Activated CD4-positive, alpha-beta T cell treated with anti-CD3 and anti-CD28 coated beads, Interleukin-2, amount 10 ng/mL, durations not matched to agents 7 days and 5 days (primary cell): ENCODE data around the gene MRM1. TPM values are rescaled to one million over a fixed set of nuclear protein-coding genes. Genes with fewer than 3 reads are reported as not detected.

Experiments
- CTCF ChIA-PET: fragments of 350-600 bp; sonication (Branson Sonifier 250); formaldehyde crosslinking; loops from one replicate; lab custom pipeline; 2021; ENCODE audit warnings: antibody characterized with exemption; lab: Charles Lee
- POLR2A ChIA-PET: fragments of 350-600 bp; sonication (Branson Sonifier 250); formaldehyde crosslinking; loops from one replicate; lab custom pipeline; 2021; ENCODE audit warnings: antibody characterized with exemption; lab: Charles Lee
- DNase-seq: peaks from one replicate; pipeline ENCODE4 v3.0.0-alpha.2; 2020
- H3K27ac Mint-ChIP-seq: one replicate; pipeline ENCODE4 v1.8.0; 2021; ENCODE audit warnings: mild to moderate bottlenecking, moderate library complexity, mixed read lengths
- H3K27me3 Mint-ChIP-seq: one replicate; pipeline ENCODE4 v1.8.0; 2021; ENCODE audit warnings: mixed read lengths
- H3K36me3 Mint-ChIP-seq: one replicate; pipeline ENCODE4 v1.8.0; 2021; ENCODE audit warnings: low read depth, mixed read lengths
- H3K4me1 Mint-ChIP-seq: one replicate; pipeline ENCODE4 v1.8.0; 2021; ENCODE audit warnings: mixed read lengths
- H3K4me3 Mint-ChIP-seq: one replicate; pipeline ENCODE4 v1.8.0; 2021; ENCODE audit warnings: mild to moderate bottlenecking, moderate library complexity, mixed read lengths
- H3K9me3 Mint-ChIP-seq: one replicate; pipeline ENCODE4 v1.8.0; 2021; ENCODE audit warnings: mixed read lengths
- total RNA-seq, 2 experiments: library from RNA; stranded (reverse); gene quantifications; one replicate each; pipeline ENCODE4 v1.2.3, GENCODE V29; 2021

MRM1 gene
- total RNA-seq, 2 experiments from 2014 or later, result 6.8 to 8.6 TPM

DNA sequence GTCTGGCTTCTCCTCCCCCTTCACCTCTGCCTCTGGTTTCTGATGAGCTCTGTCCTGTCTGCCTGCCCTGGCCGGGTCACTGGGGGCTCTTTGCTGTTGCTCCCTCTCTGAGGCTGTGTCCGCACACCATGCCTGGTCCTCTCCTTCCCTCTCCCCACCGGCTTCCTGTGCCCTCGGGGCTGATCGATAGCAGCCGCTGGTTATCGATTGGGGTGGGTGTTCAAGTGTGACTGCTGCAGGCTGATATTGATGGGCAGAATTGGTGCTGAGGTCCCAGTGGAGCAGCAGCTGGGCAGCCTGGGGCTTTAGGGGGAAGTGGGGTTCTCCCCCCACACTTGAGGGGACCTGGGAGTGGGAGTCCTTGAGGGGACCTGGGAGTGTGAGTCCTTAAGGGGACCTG lies 16.4 kb downstream of the MRM1 start:
- H3K4me3 Mint-ChIP-seq, result no peak overlapping the region
- H3K4me1 Mint-ChIP-seq, result no peaks in the 10 kb centered on the region
- H3K36me3 Mint-ChIP-seq, result no peaks in the 10 kb centered on the region
- H3K27ac Mint-ChIP-seq, result no peak overlapping the region
- ChIA-PET CTCF (interaction anchor here (0.6 to 0.7 kb wide), 2 partner anchors 34 to 108 kb away, joined by 3 to 4 read pairs; no protein-coding TSS in a partner anchor), POLR2A (no interaction called here)
- H3K9me3 Mint-ChIP-seq, result no peaks in the 10 kb centered on the region
- DNase-seq, result no peak
- no peaks in the 10 kb centered on the region for H3K27me3 Mint-ChIP-seq

DNA sequence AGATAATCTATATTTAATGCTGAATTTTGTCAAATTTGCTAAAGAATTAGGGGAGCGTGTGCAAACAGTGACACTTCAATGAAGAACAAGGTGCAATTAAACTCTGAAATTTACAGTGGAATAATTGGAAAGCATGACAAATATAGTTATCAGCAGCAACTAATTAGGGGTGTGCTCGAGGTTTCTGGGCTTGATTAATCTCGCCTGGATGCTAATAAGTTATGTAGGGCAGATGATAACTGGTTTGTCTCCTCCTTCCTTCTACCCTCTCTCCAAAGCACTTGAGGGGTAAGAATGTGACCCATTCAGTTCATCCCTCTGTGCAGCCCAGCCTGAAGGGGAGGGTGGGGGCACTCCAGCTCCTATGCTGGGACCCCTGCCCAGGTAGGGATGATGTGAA lies 21.9 kb downstream of the MRM1 start:
- DNase-seq, result no peak
- ChIA-PET CTCF (no interaction called here), POLR2A (no interaction called here)
- no peaks in the 10 kb centered on the region for H3K9me3 Mint-ChIP-seq
- H3K4me1 Mint-ChIP-seq, result no peaks in the 10 kb centered on the region
- no peaks in the 10 kb centered on the region for H3K36me3 Mint-ChIP-seq
- H3K27me3 Mint-ChIP-seq, result no peaks in the 10 kb centered on the region
- H3K4me3 Mint-ChIP-seq, result no peak overlapping the region
- no peak overlapping the region for H3K27ac Mint-ChIP-seq

DNA sequence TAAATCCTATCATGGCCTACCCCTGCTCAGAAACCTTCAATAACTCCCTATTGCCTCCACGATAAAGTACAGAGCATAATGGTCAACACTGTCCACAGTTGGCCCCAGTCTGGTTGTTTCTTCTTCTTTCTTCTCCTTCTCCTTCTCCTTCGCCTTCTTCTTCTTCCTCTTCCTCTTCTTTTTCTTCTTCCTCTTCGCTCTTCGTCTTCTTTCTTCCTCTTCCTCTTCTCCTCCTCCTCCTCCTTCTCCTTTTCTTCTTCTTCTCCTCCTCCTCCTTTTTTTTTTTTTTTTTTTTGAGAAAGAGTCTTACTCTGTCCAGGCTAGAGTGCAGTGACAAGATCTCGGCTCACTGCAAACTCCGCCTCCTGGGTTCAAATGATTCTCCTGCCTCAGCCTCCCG lies 23.8 kb downstream of the MRM1 start:
- no peak overlapping the region for H3K4me3 Mint-ChIP-seq
- no peaks in the 10 kb centered on the region for H3K9me3 Mint-ChIP-seq
- H3K36me3 Mint-ChIP-seq, result no peaks in the 10 kb centered on the region
- POLR2A ChIA-PET, result no interaction called here
- CTCF ChIA-PET, result interaction anchor here (0.6 to 1.4 kb wide), 3 partner anchors 22 to 615 kb away, joined by 3 to 6 read pairs (median 4); no protein-coding TSS in a partner anchor
- H3K27me3 Mint-ChIP-seq, result no peaks in the 10 kb centered on the region
- no peaks in the 10 kb centered on the region for H3K4me1 Mint-ChIP-seq
- no peak overlapping the region for H3K27ac Mint-ChIP-seq
- DNase-seq, result no peak

DNA sequence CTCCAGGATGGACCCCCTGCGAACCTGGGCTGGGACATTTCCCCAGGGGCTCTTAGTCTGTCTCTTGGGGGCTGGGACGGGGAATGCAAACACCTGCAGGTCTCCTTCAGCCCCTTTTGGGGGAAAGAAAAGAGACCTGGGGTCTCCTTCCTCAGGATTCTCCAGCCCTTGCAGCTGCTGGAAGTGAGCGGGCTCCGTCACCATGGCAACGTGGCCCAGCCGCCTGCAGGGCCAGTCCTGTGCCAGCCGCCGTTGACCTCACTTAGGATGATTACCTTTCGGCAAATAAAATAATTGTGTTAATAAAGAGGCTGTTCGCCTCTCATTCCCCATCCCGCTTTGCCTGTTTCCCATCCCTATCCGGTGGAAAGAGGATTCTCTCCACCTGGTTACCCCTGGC lies 25.7 kb downstream of the MRM1 start:
- Mint-ChIP-seq H3K27ac (no peak overlapping the region), H3K9me3 (no peaks in the 10 kb centered on the region), H3K4me1 (no peaks in the 10 kb centered on the region), H3K4me3 (no peak overlapping the region), H3K27me3 (no peaks in the 10 kb centered on the region), H3K36me3 (no peaks in the 10 kb centered on the region)
- no peak for DNase-seq
- CTCF ChIA-PET, result interaction anchor here (1.0 kb wide), 1 partner anchor 292 kb away, joined by 3 read pairs; no protein-coding TSS in a partner anchor
- POLR2A ChIA-PET, result no interaction called here

DNA sequence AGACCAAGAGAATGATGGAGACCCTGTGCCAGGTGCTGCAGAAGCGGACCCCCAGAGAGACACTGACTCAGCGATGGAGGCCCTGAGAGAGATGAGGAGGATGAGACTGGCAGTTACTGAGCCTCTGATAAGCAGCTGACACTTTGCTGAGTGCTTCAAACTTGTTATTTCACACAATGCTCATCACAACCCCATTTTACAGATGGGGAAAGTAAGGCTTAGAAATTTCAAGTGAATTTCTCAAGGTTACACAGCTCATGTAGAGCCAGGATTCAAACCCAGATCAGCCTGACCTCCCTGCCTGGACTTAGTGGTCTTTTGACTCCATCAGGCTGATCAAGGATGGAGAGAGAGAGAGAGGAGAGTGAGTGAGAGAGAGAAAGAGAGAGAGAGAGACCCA lies 27.2 kb downstream of the MRM1 start:
- DNase-seq, result no peak
- Mint-ChIP-seq H3K27me3 (peaks cover 3% of the 10 kb centered on the region), H3K27ac (no peak overlapping the region), H3K4me3 (no peak overlapping the region), H3K9me3 (no peaks in the 10 kb centered on the region), H3K36me3 (no peaks in the 10 kb centered on the region), H3K4me1 (no peaks in the 10 kb centered on the region)
- ChIA-PET POLR2A (no interaction called here), CTCF (interaction anchor here (0.6 to 2.7 kb wide), 3 partner anchors 419 to 854 kb away, joined by 3 to 11 read pairs (median 4); no protein-coding TSS in a partner anchor)

DNA sequence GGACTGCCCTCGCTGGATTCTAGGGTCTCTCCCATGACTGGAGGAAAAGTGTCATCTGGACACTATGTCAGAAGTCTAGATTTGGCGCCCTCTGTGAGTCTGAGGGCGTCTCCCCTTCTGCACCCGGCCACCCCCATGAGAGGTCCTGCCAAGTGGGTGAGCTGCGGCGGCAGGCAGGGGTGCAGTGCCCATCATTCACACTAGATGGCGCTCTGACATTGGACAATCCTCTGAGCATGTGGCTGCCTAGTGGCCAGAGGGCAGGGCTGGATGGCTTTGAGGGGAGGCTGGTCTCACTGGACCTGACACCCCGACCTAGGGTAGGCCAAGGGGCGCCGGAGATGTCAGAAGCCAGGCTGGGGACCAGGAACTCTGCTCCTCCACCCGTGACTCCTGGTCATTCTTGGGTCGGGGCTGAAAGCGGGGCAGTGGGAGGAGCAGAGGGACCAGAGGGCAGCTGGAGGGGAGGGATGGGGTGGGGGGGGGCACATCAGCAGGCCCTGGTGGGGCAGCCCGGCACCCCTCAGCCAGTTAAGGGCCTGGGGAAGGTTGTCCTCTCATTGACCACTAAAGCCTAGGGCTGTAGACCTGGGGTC lies 28.0 kb downstream of the MRM1 start:
- no peaks in the 10 kb centered on the region for H3K9me3 Mint-ChIP-seq
- peak; percentile 78 for DNase-seq
- CTCF ChIA-PET, result interaction anchor here (1.1 to 2.7 kb wide), 3 partner anchors 22 to 418 kb away, joined by 4 to 11 read pairs (median 4); no protein-coding TSS in a partner anchor
- H3K36me3 Mint-ChIP-seq, result no peaks in the 10 kb centered on the region
- no peak overlapping the region for H3K27ac Mint-ChIP-seq
- H3K27me3 Mint-ChIP-seq, result peaks cover 3% of the 10 kb centered on the region
- POLR2A ChIA-PET, result no interaction called here
- no peak overlapping the region for H3K4me3 Mint-ChIP-seq
- no peaks in the 10 kb centered on the region for H3K4me1 Mint-ChIP-seq

DNA sequence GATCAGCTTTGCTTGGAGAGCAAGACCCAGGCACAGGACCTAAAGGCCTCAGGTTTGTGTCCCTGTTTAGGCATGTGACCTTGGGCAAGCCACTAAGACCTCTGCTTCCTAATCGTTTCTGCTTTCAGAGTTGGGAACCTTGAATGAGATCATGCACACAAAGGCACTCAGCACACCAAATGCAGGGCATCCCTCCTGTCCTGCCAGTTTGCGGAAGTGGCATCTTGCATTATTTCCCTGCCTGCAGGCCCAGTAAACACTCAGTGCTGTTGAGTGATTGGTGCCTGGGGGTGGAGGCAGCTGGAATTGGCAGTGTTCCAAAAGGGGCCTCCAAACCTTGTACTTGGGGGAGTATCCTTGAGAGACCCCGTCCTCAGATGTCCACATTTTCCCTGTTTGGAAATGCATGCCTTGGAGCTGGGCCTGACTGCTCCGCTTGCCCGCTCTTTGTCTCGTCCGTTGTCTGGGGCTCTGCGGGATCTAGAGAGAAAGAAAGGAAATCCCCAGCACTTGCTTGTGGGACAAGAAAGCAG lies 28.7 kb downstream of the MRM1 start:
- Mint-ChIP-seq H3K36me3 (no peaks in the 10 kb centered on the region), H3K4me1 (no peaks in the 10 kb centered on the region), H3K27ac (no peak overlapping the region), H3K9me3 (no peaks in the 10 kb centered on the region), H3K27me3 (peaks cover 4% of the 10 kb centered on the region), H3K4me3 (no peak overlapping the region)
- ChIA-PET POLR2A (no interaction called here), CTCF (interaction anchor here (1.1 to 2.7 kb wide), 4 partner anchors 23 to 418 kb away, joined by 4 to 11 read pairs (median 4); no protein-coding TSS in a partner anchor)
- no peak for DNase-seq

DNA sequence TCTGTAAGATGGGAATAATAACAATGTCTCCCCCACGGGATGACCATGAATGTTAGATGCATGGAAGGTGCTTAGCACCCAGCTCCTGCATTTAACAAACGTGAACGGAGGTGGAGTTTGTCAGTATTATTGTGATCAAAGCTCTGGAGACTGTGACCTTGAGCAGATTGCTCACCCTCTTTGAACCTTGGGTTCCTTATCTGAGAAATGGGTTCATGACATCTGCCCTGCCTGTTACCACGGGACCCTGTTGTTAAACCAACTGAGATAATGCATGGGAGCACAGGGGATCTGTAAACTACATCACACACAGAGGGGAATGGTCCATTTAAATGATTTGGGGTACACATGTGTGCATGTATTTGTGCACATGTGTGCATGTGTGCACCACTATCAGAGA lies 29.6 kb downstream of the MRM1 start:
- Mint-ChIP-seq H3K9me3 (no peaks in the 10 kb centered on the region), H3K36me3 (no peaks in the 10 kb centered on the region), H3K4me1 (no peaks in the 10 kb centered on the region), H3K27me3 (peaks cover 6% of the 10 kb centered on the region), H3K27ac (no peak overlapping the region), H3K4me3 (no peak overlapping the region)
- ChIA-PET CTCF (interaction anchor here (1.4 to 2.7 kb wide), 3 partner anchors 24 to 417 kb away, joined by 4 to 11 read pairs (median 4); no protein-coding TSS in a partner anchor), POLR2A (no interaction called here)
- no peak for DNase-seq

DNA sequence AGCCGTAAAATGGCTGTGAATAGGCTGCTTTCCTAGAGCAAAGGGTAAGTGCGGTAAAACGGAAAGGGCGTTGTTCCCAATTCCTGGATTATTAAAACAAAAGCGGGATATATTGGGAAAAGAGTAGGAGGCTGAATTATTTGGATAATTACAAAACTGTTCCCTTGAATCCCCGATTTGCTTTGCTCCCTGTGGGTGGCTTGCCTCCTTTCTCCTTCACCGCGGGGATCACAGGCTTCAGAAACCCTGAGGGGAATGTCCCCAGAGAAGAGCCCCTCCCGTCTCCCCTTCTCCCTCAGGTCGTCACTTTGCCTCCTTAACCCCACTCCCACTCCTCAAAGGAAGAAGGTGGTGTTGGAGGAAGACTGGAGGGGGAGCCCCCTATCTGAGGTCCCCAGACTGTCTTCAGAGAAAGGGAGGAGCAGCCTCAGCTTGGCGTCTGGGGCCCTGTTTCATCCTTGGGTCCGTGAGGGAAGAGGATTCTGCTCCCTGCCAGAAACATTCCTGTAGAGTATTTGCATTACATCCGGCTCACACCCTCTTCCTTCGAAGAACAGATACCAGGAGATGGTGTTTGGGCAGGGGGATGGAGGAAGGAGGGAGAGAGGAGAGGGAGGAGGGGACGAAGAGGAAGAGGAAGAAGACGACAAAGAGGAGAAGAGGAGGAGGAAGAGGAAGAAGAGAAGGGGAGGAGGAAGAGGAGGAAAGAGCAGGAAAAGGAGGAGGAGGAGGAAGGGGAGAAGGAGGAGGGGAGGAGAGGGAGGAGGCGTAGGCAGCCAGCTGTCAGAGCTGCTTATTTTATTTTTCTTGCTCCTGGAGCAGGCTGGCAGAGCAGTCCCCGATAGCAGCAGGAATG lies 31.8 kb downstream of the MRM1 start:
- H3K27me3 Mint-ChIP-seq, result peaks cover 11% of the 10 kb centered on the region
- no peak overlapping the region for H3K4me3 Mint-ChIP-seq
- H3K9me3 Mint-ChIP-seq, result no peaks in the 10 kb centered on the region
- H3K27ac Mint-ChIP-seq, result no peak overlapping the region
- no peaks in the 10 kb centered on the region for H3K4me1 Mint-ChIP-seq
- no peak for DNase-seq
- ChIA-PET POLR2A (no interaction called here), CTCF (interaction anchor here (0.8 kb wide), 1 partner anchor 122 kb away, joined by 3 read pairs; no protein-coding TSS in a partner anchor)
- H3K36me3 Mint-ChIP-seq, result no peaks in the 10 kb centered on the region

DNA sequence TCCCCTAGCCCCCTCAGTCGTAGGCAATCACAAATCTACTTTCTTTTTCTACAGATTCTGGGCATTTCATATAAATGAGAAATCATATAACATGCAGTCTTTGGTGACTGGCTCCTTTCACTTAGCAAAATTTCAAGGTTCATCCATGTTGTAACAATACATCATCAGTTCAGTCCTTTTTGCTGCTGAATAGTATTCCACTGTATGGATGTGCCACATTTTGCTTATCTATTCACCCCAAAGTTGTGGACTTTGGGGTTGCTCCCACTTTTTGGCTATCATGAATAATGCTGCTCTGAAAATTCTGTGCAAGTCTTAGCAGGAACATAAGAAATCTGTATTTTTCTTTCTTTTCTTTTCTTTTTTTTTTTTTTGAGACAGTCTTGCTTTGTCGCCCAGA lies 39.0 kb downstream of the MRM1 start:
- H3K9me3 Mint-ChIP-seq, result no peaks in the 10 kb centered on the region
- CTCF ChIA-PET, result interaction anchor here (1.6 kb wide), 1 partner anchor 115 kb away, joined by 5 read pairs; no protein-coding TSS in a partner anchor
- peaks cover 66% of the 10 kb centered on the region for H3K27me3 Mint-ChIP-seq
- POLR2A ChIA-PET, result no interaction called here
- peaks cover 15% of the 10 kb centered on the region for H3K4me1 Mint-ChIP-seq
- no peak overlapping the region for H3K27ac Mint-ChIP-seq
- no peak overlapping the region for H3K4me3 Mint-ChIP-seq
- H3K36me3 Mint-ChIP-seq, result no peaks in the 10 kb centered on the region
- DNase-seq, result no peak

DNA sequence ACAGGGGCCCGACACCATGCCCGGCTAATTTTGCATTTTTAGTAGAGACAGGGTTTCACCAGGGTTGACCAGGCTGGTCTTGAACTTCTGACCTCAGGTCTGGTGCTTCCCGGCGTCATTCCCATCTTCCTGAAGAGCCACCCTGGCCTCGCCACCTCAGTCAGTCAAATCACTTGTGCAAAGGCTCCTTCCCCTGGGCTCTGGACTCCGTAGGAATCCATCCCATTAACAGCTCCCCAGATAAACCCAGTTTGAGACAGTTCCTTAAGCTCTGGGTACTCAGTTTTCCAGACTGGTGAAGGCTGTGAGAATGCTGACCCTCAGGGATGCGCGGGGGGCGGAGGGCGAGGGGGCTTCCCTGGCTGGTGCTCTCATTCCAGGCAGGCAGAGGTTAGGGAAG lies 39.5 kb downstream of the MRM1 start:
- Mint-ChIP-seq H3K36me3 (no peaks in the 10 kb centered on the region), H3K27me3 (peaks cover 69% of the 10 kb centered on the region), H3K9me3 (no peaks in the 10 kb centered on the region), H3K4me3 (no peak overlapping the region), H3K4me1 (peaks cover 15% of the 10 kb centered on the region), H3K27ac (no peak overlapping the region)
- DNase-seq, result no peak
- POLR2A ChIA-PET, result no interaction called here
- CTCF ChIA-PET, result interaction anchor here (1.6 kb wide), 1 partner anchor 114 kb away, joined by 5 read pairs; no protein-coding TSS in a partner anchor

DNA sequence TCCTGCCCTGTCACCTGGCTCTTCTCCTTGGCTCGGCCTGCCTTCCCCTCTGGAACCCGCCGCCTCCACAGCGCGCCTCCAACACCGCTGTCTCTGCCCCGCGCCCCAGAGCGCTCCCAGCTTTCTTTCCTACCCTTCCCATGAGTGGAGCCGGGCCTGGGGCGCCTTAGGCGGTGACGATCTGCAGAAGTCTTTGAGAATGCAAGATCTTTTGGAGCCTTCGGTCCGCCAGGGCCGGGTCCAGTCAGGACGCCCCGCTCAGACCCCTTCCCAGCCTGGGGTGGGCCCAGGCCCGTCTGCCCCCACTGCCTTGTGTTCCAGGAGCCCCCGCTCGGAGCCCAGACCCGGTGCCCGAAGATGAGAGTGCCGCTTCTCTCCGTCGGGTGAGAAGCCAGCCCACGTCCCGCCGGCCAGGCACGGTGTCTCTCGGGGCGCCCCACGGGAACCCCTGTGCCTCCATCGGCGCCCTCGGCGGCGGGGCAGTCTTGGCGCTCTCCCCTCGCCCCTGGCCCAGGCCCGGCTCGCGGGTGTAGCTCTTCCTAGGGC lies 40.0 kb downstream of the MRM1 start:
- no peak for DNase-seq
- H3K27me3 Mint-ChIP-seq, result peaks cover 73% of the 10 kb centered on the region
- ChIA-PET CTCF (interaction anchor here (1.7 kb wide), 1 partner anchor 15 kb away, joined by 3 read pairs; no protein-coding TSS in a partner anchor), POLR2A (no interaction called here)
- no peaks in the 10 kb centered on the region for H3K9me3 Mint-ChIP-seq
- peaks cover 15% of the 10 kb centered on the region for H3K4me1 Mint-ChIP-seq
- peak overlapping the region; percentile 65 for H3K4me3 Mint-ChIP-seq
- H3K27ac Mint-ChIP-seq, result no peak overlapping the region
- no peaks in the 10 kb centered on the region for H3K36me3 Mint-ChIP-seq
